D721Med (cell line): ENCODE results near the gene TMEM200A.

Experiments used
- DNase-seq: peaks from one replicate; pipeline ENCODE4 v3.0.0; 2011; ENCODE audit warnings: low spot score; ENCODE audit not compliant: insufficient read length
- FAIRE-seq: peaks from 2 replicates; lab custom pipeline; 2011; peaks lifted over from hg19 to GRCh38; lab: Jason Lieb, UNC
- CTCF ChIP-seq: IDR thresholded peaks from 2 replicates; pipeline ENCODE4 v1.5.1; 2012; ENCODE audit warnings: mild to moderate bottlenecking, control low read depth; ENCODE audit not compliant: insufficient read depth; ENCODE audit errors: missing control alignments

Gene TMEM200A

GRCh38 chr6:130423044-130423443 lies 57.2 kb downstream of the TMEM200A start:
- FAIRE-seq (no peak), DNase-seq (no peak)
- TF ChIP-seq CTCF, result no peak

GRCh38 chr6:130424710-130425109 lies 58.9 kb downstream of the TMEM200A start:
- no peak for DNase-seq
- FAIRE-seq, result no peak
- no peak for TF ChIP-seq CTCF

- DNase-seq (no peak), FAIRE-seq (no peak)
- no peak for TF ChIP-seq CTCF
These were observed 59.7 kb downstream of the TMEM200A start for GRCh38 chr6:130425537-130425936.

GRCh38 chr6:130426066-130426721 lies 60.4 kb downstream of the TMEM200A start:
- no peak for TF ChIP-seq CTCF
- FAIRE-seq, result no peak

GRCh38 chr6:130431346-130431852 lies 65.6 kb downstream of the TMEM200A start:
- TF ChIP-seq CTCF, result no peak
- no peak for FAIRE-seq

More at GRCh38 chr6:130426066-130426721, 60.4 kb downstream of the TMEM200A start:
- DNase-seq, result no peak

GRCh38 chr6:130432838-130433237 lies 67.0 kb downstream of the TMEM200A start:
- DNase-seq (no peak), FAIRE-seq (no peak)
- TF ChIP-seq CTCF, result no peak

More at GRCh38 chr6:130431346-130431852, 65.6 kb downstream of the TMEM200A start:
- DNase-seq, result no peak
